HepG2 (cell line): ENCODE data around the gene ZFP36L2. TPM values are rescaled to one million over a fixed set of nuclear protein-coding genes. Genes with fewer than 3 reads are reported as not detected.

Experiments
- AKAP8 ChIP-seq: sonication (generic); formaldehyde crosslinking; IDR thresholded peaks from 2 replicates; pipeline ENCODE4 v1.5.1; 2020; ENCODE audit warnings: mild to moderate bottlenecking, missing genetic modification reagents
- FOXJ3 ChIP-seq: sonication (generic); formaldehyde crosslinking; IDR thresholded peaks from 2 replicates; pipeline ENCODE4 v1.4.0; 2020; ENCODE audit warnings: missing genetic modification reagents, mild to moderate bottlenecking, borderline replicate concordance
- HDAC1 ChIP-seq: sonication (generic); formaldehyde crosslinking; IDR thresholded peaks from 2 replicates; pipeline ENCODE4 v1.5.1; 2020; ENCODE audit warnings: mild to moderate bottlenecking, missing genetic modification reagents
- HHEX ChIP-seq: IDR thresholded peaks from 2 replicates; pipeline ENCODE4 v1.6.1; 2016; ENCODE audit warnings: control low read depth
- KAT7 ChIP-seq: IDR thresholded peaks from 2 replicates; pipeline ENCODE4 v1.6.1; 2018; ENCODE audit warnings: borderline replicate concordance, missing compliant biosample characterization
- KDM3A ChIP-seq: IDR thresholded peaks from 2 replicates; pipeline ENCODE4 v1.6.1; 2018; ENCODE audit warnings: low read depth, missing compliant biosample characterization
- KDM5B ChIP-seq: sonication (generic); formaldehyde crosslinking; IDR thresholded peaks from 2 replicates; pipeline ENCODE4 v1.4.0; 2020; ENCODE audit warnings: missing genetic modification reagents, mild to moderate bottlenecking, borderline replicate concordance
- KLF11 ChIP-seq: IDR thresholded peaks from 2 replicates; pipeline ENCODE4 v1.6.1; 2016; ENCODE audit warnings: missing compliant biosample characterization
- KLF6 ChIP-seq: IDR thresholded peaks from 2 replicates; pipeline ENCODE4 v1.8.0; 2016; ENCODE audit warnings: missing biosample characterization, missing genetic modification reagents
- MXI1 ChIP-seq: IDR thresholded peaks from 3 replicates; pipeline ENCODE4 v1.6.1; 2012; ENCODE audit warnings: low read depth, low read length, inconsistent platforms, borderline replicate concordance
- RBM22 ChIP-seq: fragments of 200-400 bp; formaldehyde crosslinking; optimal IDR thresholded peaks from 2 replicates; pipeline ENCODE3; 2017; ENCODE audit warnings: mild to moderate bottlenecking, low read length, moderate library complexity
- SMAD1 ChIP-seq: sonication (generic); formaldehyde crosslinking; IDR thresholded peaks from 2 replicates; pipeline ENCODE4 v1.4.0; 2020; ENCODE audit warnings: missing genetic modification reagents, low read depth, mild to moderate bottlenecking, borderline replicate concordance
- SMC3 ChIP-seq: IDR thresholded peaks from 2 replicates; pipeline ENCODE4 v1.6.1; 2011; ENCODE audit warnings: low read length, improper control_type of control experiment
- THYN1 ChIP-seq: sonication (generic); formaldehyde crosslinking; IDR thresholded peaks from 2 replicates; pipeline ENCODE4 v1.8.1; 2023; ENCODE audit warnings: low read depth, mild to moderate bottlenecking, moderate library complexity, missing genetic modification reagents, borderline replicate concordance
- ZBTB21 ChIP-seq: sonication (generic); formaldehyde crosslinking; IDR thresholded peaks from 2 replicates; pipeline ENCODE4 v1.4.0; 2020; ENCODE audit warnings: missing genetic modification reagents
- ZFP82 ChIP-seq: sonication (generic); formaldehyde crosslinking; IDR thresholded peaks from 2 replicates; pipeline ENCODE4 v1.5.1; 2020; ENCODE audit warnings: mild to moderate bottlenecking, missing genetic modification reagents, borderline replicate concordance
- ZKSCAN8 ChIP-seq: IDR thresholded peaks from 2 replicates; pipeline ENCODE4 v1.6.1; 2016; ENCODE audit warnings: borderline replicate concordance, missing genetic modification reagents, missing compliant biosample characterization
- ZNF446 ChIP-seq: sonication (generic); formaldehyde crosslinking; IDR thresholded peaks from 2 replicates; pipeline ENCODE4 v1.5.0; 2020; ENCODE audit warnings: mild to moderate bottlenecking, missing genetic modification reagents
- ZNF572 ChIP-seq: sonication (generic); formaldehyde crosslinking; IDR thresholded peaks from 2 replicates; pipeline ENCODE4 v1.5.1; 2020; ENCODE audit warnings: mild to moderate bottlenecking, missing genetic modification reagents
- ZNF619 ChIP-seq: sonication (generic); formaldehyde crosslinking; IDR thresholded peaks from 2 replicates; pipeline ENCODE4 v1.4.0; 2020; ENCODE audit warnings: mild to moderate bottlenecking, missing genetic modification reagents
- polyA plus RNA-seq, 8 experiments: library from polyadenylated mRNA; depleted of rRNA in 3 of 8; stranded (reverse) in 7 of 8; unstranded in 1 of 8; fragments of >200 nt; fragmentation: Illumina TruSeq in 4 of 8; extraction: Trizol in 4 of 8; gene quantifications; 2 replicates each; pipeline versions ENCODE4 v1.2.1 to v1.2.3, GENCODE V29; 2011 to 2016; ENCODE audit warnings: low read depth in 4 of 8, missing spikeins in 1 of 8, mixed read lengths in 1 of 8; ENCODE audit not compliant: insufficient read depth in 1 of 8
- total RNA-seq, 5 experiments: library from RNA; depleted of rRNA; stranded (reverse); fragments of >200 nt; fragmentation: Illumina TruSeq; extraction: Trizol; gene quantifications; 2 replicates each; pipeline ENCODE4 v1.2.3, GENCODE V29; 2016; ENCODE audit warnings: low read depth in 1 of 5
- TF ChIP-seq, protein P1 (sequence below): sonication (generic); formaldehyde crosslinking; IDR thresholded peaks from 2 replicates; pipeline ENCODE4 v1.4.0; 2020; ENCODE audit warnings: missing genetic modification reagents, mild to moderate bottlenecking, borderline replicate concordance
- TF ChIP-seq, protein P2 (sequence below): sonication (generic); formaldehyde crosslinking; IDR thresholded peaks from 2 replicates; pipeline ENCODE4 v1.4.0; 2020; ENCODE audit warnings: missing genetic modification reagents, borderline replicate concordance
- TF ChIP-seq, protein P3 (sequence below): sonication (generic); formaldehyde crosslinking; IDR thresholded peaks from 2 replicates; pipeline ENCODE4 v1.8.1; 2023; ENCODE audit warnings: mild to moderate bottlenecking, inconsistent platforms, moderate library complexity, missing genetic modification reagents, borderline replicate concordance

ZFP36L2 gene
- total and polyA plus RNA-seq, 2 of the 13 experiments (the other 11 are each of a cell fraction or from before 2014, with no cell fraction given) = 11.2 to 21.8 TPM

DNA sequence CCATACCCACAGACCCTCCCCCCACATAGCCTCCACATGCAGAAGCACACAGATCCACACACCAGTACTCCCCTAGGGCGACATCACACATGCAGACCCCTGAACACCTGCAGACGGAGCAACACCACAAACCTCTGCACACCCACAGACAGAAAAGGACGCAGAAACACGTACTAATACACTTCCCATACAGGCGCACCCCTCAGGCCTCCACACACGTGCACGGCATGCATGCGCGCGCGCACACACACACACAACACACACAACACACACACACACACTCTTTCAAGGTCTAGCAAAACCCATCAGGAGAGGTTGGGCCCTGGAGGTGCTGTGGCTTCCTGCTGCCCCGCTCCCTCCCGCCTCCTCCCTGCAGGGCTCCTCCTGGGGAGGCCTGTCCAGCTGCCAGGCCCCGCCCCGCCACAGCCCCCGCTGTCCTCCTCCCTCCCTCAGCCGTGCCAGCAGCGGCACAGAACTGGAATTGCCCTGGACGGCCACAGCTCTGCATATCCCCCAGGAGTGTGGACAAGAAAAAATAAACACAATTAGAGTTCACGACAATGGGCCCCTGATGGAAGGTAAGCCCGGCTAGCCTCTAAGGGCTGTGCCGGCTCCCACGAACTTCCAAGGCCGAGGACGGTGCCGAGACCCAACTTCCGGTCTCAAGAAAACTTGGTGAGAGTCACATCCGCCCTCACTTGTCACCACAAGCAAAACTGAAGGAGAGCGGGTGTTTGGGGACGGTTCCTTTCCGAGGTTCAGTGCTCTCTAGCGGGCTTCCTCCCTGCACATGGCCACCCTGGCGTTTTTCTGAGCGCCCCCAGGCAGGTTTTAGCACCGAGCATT is 6.8 kb downstream of the ZFP36L2 start (continued):
- TF ChIP-seq, protein P1, sequence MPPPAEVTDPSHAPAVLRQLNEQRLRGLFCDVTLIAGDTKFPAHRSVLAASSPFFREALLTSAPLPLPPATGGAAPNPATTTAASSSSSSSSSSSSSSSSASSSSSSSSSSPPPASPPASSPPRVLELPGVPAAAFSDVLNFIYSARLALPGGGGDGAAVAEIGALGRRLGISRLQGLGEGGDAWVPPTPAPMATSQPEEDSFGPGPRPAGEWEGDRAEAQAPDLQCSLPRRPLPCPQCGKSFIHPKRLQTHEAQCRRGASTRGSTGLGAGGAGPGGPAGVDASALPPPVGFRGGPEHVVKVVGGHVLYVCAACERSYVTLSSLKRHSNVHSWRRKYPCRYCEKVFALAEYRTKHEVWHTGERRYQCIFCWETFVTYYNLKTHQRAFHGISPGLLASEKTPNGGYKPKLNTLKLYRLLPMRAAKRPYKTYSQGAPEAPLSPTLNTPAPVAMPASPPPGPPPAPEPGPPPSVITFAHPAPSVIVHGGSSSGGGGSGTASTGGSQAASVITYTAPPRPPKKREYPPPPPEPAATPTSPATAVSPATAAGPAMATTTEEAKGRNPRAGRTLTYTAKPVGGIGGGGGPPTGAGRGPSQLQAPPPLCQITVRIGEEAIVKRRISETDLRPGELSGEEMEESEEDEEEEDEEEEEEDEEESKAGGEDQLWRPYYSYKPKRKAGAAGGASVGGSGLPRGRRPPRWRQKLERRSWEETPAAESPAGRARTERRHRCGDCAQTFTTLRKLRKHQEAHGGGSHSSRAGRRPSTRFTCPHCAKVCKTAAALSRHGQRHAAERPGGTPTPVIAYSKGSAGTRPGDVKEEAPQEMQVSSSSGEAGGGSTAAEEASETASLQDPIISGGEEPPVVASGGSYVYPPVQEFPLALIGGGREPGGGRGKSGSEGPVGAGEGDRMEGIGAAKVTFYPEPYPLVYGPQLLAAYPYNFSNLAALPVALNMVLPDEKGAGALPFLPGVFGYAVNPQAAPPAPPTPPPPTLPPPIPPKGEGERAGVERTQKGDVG = peak; percentile 68; the same call in 1 of the 2 replicates
- TF ChIP-seq KAT7 = peak; percentile 54
- TF ChIP-seq AKAP8 (CRISPR knock-in tag) = no peak; the same call in 1 of the 2 replicates
- no peak for TF ChIP-seq KDM3A (CRISPR knock-in tag)
- TF ChIP-seq HHEX (CRISPR knock-in tag) = no peak
- no peak for TF ChIP-seq ZNF619 (CRISPR knock-in tag)
- no peak for TF ChIP-seq SMC3
- TF ChIP-seq SMAD1 (CRISPR knock-in tag) = peak; percentile 52; the same call in 1 of the 2 replicates
- peak; percentile 90; the same call in 1 of the 2 replicates for TF ChIP-seq ZFP82
- 0 out of 2 replicates have a peak, but pooled peaks have one; percentile 14 for TF ChIP-seq ZNF572 (CRISPR knock-in tag)
- TF ChIP-seq KLF6 (CRISPR knock-in tag) = peak; percentile 85
- no peak for TF ChIP-seq THYN1 (CRISPR knock-in tag)
- TF ChIP-seq, protein P2, sequence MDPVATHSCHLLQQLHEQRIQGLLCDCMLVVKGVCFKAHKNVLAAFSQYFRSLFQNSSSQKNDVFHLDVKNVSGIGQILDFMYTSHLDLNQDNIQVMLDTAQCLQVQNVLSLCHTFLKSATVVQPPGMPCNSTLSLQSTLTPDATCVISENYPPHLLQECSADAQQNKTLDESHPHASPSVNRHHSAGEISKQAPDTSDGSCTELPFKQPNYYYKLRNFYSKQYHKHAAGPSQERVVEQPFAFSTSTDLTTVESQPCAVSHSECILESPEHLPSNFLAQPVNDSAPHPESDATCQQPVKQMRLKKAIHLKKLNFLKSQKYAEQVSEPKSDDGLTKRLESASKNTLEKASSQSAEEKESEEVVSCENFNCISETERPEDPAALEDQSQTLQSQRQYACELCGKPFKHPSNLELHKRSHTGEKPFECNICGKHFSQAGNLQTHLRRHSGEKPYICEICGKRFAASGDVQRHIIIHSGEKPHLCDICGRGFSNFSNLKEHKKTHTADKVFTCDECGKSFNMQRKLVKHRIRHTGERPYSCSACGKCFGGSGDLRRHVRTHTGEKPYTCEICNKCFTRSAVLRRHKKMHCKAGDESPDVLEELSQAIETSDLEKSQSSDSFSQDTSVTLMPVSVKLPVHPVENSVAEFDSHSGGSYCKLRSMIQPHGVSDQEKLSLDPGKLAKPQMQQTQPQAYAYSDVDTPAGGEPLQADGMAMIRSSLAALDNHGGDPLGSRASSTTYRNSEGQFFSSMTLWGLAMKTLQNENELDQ (CRISPR knock-in tag) = no peak
- TF ChIP-seq ZNF446 (CRISPR knock-in tag) = peak; percentile 92; the same call in 1 of the 2 replicates
- TF ChIP-seq HDAC1 (CRISPR knock-in tag) = peak; percentile 82
- TF ChIP-seq MXI1 = no peak; the same call in 1 of the 3 replicates
- TF ChIP-seq RBM22 = no peak
- peak; percentile 90 for TF ChIP-seq KDM5B (CRISPR knock-in tag)
- TF ChIP-seq, protein P3, sequence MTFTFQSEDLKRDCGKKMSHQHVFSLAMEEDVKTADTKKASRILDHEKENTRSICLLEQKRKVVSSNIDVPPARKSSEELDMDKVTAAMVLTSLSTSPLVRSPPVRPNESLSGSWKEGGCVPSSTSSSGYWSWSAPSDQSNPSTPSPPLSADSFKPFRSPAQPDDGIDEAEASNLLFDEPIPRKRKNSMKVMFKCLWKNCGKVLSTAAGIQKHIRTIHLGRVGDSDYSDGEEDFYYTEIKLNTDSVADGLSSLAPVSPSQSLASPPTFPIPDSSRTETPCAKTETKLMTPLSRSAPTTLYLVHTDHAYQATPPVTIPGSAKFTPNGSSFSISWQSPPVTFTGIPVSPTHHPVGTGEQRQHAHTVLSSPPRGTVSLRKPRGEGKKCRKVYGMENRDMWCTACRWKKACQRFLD (CRISPR knock-in tag) = no peak; the same call in 1 of the 2 replicates
- peak; percentile 18; the same call in 1 of the 2 replicates for TF ChIP-seq FOXJ3 (CRISPR knock-in tag)
- peak; percentile 71; the same call in 1 of the 2 replicates for TF ChIP-seq ZKSCAN8 (CRISPR knock-in tag)
- peak; percentile 64; the same call in 1 of the 2 replicates for TF ChIP-seq KLF11 (CRISPR knock-in tag)
- TF ChIP-seq ZBTB21 (CRISPR knock-in tag) = no peak; the same call in 1 of the 2 replicates
